HS-5 (cell line): ENCODE data around the gene RUNX3.

Experiments
- DNase-seq: peaks from one replicate; pipeline ENCODE4 v3.0.0-alpha.2; 2012; ENCODE audit warnings: low read depth

Gene RUNX3

DNA sequence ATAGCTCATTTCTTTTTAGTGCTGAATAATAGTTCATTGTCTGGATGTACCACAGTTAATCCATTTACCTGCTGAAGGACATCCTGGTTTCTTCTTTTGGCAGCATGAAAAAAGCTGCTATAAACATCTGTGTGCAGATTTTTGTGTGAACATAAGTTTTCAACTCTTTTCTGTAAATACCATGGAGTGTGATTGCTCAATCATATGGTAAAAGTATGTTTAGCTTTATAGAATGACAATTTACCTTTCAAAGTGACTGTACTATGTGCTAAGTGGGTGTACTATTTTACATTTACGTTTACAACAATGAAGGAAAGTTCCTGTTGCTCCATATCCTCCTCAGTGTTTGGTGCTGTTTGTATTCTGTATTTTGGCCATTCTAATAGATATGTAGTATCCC is 49.0 kb downstream of the RUNX3 start:
- DNase-seq: no peak

DNA sequence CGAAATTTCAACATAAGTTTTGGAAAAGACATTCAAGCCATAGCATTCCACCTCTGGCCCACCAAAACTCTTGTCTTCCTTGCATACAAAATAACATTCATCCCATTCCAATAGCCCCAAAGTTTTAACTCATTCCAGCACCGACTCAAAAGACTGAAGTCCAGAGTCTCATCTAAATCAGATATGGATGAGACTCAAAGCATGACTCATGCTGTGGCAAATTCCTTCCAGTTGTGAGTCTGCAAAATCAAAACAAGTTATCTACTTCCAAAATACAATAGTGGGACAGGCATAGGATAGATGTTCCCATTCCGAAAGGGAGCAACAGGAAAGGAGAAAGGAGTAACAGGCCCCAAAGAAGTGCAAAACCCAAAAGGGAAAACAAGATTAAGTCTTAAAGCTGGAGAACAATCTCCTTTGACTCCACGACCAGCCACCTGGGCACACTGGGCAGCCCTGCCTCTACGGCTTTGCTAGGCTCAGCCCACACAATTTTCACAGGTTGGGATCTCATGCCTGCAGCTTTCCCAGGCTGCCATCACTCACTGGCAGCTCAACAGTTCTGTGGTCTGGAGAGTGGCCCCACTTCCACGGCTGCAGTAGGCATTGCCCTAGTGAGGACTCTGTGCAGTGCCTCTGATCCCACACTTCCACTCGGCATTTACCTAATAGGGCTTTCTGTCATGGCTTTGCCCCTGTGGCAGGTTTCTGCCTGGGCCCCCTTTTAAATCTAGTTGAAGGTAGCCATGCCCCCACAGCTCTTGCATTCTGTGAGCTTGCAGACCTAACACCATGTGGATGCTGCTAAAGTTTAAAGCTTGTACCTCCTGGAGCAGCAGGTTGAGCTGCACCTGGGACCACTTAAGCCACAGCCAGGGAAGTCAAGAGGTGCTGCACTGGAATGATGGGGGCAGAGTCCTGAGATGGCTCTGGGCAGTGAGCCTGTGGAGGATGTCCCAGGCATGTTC is 51.0 kb downstream of the RUNX3 start:
- DNase-seq: peak; percentile 8

GRCh38 chr1:24878045-24878444 is 52.0 kb downstream of the RUNX3 start:
- DNase-seq: no peak

- DNase-seq: no peak
Measured at GRCh38 chr1:24875991-24876506, 54.0 kb downstream of the RUNX3 start.

DNA sequence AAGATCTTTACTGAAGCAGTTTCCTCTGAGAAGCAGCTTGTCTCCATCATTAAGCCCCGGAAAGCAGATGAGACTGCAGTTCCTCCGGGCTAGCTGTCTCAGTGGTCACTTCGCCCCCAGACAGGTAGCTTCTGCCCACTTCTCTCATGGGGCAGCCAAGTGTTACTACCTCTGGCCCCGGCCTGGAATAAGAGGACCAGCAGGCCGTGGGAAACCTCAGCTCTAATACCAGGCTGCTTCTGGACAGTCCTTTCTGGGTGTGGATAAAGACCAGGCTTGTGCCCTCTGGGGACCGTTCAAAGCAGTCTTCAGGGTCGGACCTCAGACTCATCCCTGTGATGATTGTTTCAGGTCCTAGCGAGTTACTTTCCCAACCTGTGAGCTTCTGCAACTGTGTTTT is 54.8 kb downstream of the RUNX3 start:
- DNase-seq: no peak

DNA sequence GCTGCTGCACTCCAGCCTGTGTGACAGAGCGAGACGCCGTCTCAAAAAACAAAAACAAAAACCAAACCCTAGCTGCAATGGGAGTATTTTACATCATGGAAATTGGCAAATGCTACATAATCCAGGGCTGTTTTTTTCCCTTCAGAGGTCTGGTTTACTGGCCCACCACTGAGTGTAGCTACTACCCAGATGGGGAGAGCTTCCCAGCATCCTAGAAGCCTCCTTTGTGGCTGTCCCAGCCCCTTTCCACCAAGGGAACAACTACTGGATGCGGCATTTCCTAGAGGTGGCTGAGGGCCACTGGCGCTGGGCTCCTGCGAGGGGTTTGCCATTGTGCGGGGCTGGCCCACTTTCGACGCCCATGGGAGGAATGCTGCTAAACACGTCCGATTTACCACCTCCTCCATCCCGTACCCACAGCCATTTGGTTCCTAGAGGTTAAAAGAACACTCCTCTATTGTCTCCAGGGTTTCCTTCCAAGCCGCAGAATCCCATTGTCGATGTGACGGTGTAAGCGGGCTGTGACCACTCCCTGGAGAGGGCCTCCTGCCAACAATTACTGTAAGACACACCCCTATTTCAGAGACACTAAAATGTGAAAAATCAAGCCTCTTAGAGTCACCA is 55.4 kb downstream of the RUNX3 start:
- DNase-seq: no peak

- no peak for DNase-seq
Measured at GRCh38 chr1:24874056-24874455, 56.0 kb downstream of the RUNX3 start.

DNA sequence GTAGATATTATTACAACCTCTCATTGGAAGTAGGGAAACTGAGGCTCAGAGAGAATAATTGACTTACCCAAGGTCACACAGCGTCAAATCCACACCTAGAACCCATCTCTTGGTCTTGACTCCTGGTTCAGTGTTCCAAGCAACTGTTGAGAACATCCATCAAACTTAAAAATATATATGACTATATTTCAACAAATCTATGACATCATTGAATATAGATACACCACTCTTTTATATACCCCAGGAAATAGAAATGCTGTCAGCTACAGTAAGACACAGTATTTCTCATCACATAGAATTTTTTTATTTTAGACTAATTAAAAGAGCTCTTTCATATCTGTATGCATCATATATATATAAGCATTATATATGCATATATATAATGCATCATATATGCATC is 56.9 kb downstream of the RUNX3 start:
- DNase-seq: no peak

GRCh38 chr1:24872061-24872850 is 57.8 kb downstream of the RUNX3 start:
- no peak for DNase-seq

GRCh38 chr1:24871306-24871901 is 58.7 kb downstream of the RUNX3 start:
- DNase-seq: no peak

GRCh38 chr1:24870551-24871195 is 59.4 kb downstream of the RUNX3 start:
- DNase-seq: no peak

GRCh38 chr1:24868016-24868875 is 61.8 kb downstream of the RUNX3 start:
- DNase-seq: no peak

- no peak for DNase-seq
Measured at GRCh38 chr1:24867084-24867870, 62.8 kb downstream of the RUNX3 start.

DNA sequence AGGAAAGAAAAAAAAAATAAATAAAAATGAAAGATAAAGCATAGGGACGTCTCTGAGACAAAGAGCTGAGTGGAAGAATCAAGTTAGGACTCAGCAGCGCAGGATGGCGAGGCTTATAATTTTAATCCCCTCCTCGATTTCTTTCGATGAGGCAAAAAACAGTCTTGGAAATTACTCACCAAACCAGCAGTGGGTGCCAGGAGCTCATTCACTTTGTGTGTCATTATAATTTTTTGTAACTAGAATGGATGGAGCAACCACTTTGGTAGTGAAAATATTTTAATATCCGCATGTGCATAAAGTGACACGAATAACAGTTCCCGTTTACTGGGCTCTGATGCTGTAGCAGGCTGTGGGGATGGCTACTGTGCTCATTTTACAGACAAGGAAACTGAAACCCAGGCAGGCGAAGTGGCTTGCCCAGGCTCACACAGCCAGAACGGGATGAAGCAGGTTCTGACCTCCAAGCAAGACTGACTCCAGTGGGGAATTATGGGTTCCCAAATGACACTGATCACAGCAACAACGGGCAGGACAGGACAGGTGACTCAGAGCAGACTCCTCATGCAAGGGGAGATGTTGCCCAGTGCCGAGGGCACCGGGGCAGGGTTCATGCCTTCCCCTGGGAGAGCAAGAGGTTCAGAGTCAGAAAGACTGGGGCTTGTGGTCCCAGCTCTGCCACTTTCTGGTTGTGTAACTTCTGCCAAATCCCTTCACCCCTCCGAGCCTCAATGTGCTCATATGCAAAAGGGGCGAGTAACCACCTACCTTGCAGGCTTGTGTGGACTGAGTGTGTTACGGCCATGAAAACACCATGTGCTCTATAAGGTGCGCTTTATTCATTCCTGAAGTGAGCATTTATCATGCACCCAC is 63.6 kb downstream of the RUNX3 start:
- no peak for DNase-seq

DNA sequence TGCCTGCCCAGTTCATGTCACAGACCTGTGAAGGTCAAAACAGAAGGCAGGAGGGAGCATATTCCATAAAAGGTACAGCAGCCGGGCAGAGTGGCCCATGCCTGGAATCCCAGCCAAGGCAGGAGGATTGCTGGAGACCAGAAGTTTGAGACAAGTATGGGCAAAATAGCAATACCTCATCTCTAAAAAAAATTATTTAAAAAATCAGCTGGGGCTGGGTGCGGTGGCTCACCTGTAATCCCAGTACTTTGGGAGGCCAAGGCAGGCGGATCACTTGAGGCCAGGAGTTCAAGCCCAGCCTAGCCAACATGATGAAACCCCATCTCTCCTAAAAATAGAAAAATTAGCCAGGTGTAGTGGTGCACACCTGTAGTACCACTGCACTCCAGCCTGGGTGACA is 64.5 kb downstream of the RUNX3 start:
- no peak for DNase-seq

- DNase-seq: no peak
Measured at GRCh38 chr1:24865168-24865567, 64.9 kb downstream of the RUNX3 start.

GRCh38 chr1:24864370-24864777 is 65.7 kb downstream of the RUNX3 start:
- DNase-seq: no peak

DNA sequence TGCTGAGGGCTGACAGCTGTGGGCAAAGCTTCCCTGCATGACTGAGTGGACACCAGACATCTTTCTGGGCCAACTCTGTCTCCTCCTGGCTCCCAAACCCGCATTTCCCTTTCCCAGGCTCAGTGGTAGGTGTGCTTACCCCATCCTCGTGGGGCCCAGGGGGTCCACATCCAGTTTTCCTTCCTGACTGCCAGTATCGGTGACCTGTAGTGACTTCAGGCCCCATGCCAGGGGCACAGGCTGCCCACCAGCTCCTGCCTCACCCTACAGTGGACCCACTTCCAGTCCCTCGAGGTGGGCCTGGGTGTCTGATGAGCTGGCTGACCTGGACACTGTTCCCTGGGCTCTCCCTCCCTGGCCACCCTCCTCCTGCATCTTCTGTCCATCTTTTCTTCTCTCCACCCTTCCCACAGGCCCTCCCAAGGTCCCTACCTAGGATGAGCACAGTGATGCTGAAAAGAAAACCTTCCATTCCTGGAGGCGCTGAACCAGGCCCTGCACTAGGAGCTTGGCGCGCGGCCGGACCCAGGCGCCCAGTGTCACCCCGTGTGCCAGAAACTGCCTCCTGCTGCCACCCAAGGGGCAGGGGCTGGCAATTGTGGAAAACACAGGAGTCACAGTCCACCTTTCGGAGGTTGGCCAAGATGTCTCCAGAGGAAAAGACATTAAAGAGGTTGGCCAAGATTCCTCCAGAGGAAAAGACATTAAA is 67.1 kb downstream of the RUNX3 start:
- no peak for DNase-seq
